ENCODE results near the gene RTL1. TPM values are rescaled to one million over a fixed set of nuclear protein-coding genes. Genes with fewer than 3 reads are reported as not detected.

The RTL1 gene
- total and polyA plus RNA-seq, 10 of the 15 experiments (the other 5 are each of a cell fraction or from before 2014, with no cell fraction given) = not detected

GRCh38 chr14:100862793-100863192, 40.7 kb downstream of the RTL1 start:
- ChIA-PET POLR2A (interaction anchor here (0.7 kb wide), 1 partner anchor 1069 kb away, joined by 3 read pairs; no protein-coding TSS in a partner anchor), SMC1A (ENCODE audit: uncharacterized antibody, unreplicated experiment) (no interaction called here), CTCF (interaction anchor here (1.7 kb wide), 1 partner anchor 11 kb away, joined by 11 read pairs; no protein-coding TSS in a partner anchor), RAD21 (ENCODE audit: unreplicated experiment) (no interaction called here)
- Histone ChIP-seq H3K4me1 (ENCODE audit: control insufficient read depth, insufficient read depth, low read length) (no peaks in the 10 kb centered on the region), H3K9me3 (replicated peaks; ENCODE audit: control insufficient read depth, insufficient read depth, low read length) (no peaks in the 10 kb centered on the region), H3K9ac (ENCODE audit: control insufficient read depth, insufficient read depth, low read length) (no peak overlapping the region), H3K79me2 (ENCODE audit: control insufficient read depth, insufficient read depth, low read length) (no peaks in the 10 kb centered on the region), H3K4me2 (ENCODE audit: control insufficient read depth, insufficient read depth) (no peak overlapping the region), H3K27me3 (replicated peaks in 1 of 2; ENCODE audit: control insufficient read depth in 2 of 2, insufficient read depth in 2 of 2, low read length in 1 of 2) (no peaks in the 10 kb centered on the region), H2AFZ (ENCODE audit: control insufficient read depth, low read depth, low read length) (no peak overlapping the region), H3K27ac (ENCODE audit: control insufficient read depth, insufficient read depth) (no peak overlapping the region), H3K4me3 (no peak overlapping the region), H3K36me3 (ENCODE audit: control insufficient read depth in 2 of 2, insufficient read depth in 2 of 2, low read length in 1 of 2) (no peaks in the 10 kb centered on the region), H4K20me1 (ENCODE audit: control insufficient read depth, insufficient read depth) (no peaks in the 10 kb centered on the region)
- FAIRE-seq (no peak), DNase-seq (ENCODE audit: low read depth, low spot score) (no peak), ATAC-seq (no peak)
- no peak for TF ChIP-seq JUND (IDR thresholded peaks at IDR 0.05; ENCODE audit: low read depth, low read length)
- TF ChIP-seq MTA2 (IDR thresholded peaks at IDR 0.05; ENCODE audit: low read depth) = no peak
- no peak for TF ChIP-seq RAD51 (IDR thresholded peaks at IDR 0.05)
- TF ChIP-seq NR2F1 (conservative IDR thresholded peaks at IDR 0.05) = no peak
- TF ChIP-seq POLR2AphosphoS2 (IDR thresholded peaks at IDR 0.05; ENCODE audit: low read depth, low read length) = no peak
- no peak for TF ChIP-seq FOXK2 (IDR thresholded peaks at IDR 0.05)
- no peak for TF ChIP-seq GATAD2B (conservative IDR thresholded peaks at IDR 0.05; ENCODE audit: low read depth)
- no peak for TF ChIP-seq PBX3 (IDR thresholded peaks at IDR 0.05; ENCODE audit: insufficient replicate concordance, low read depth, low read length)
- TF ChIP-seq ZBTB40 (IDR thresholded peaks at IDR 0.05; ENCODE audit: borderline replicate concordance) = no peak
- TF ChIP-seq NFYB (IDR thresholded peaks at IDR 0.05; ENCODE audit: insufficient read depth, low read depth, low read length) = no peak
- no peak for TF ChIP-seq MTA3 (IDR thresholded peaks at IDR 0.05; ENCODE audit: borderline replicate concordance, low read length)
- no peak for TF ChIP-seq MYC (IDR thresholded peaks at IDR 0.05; ENCODE audit: insufficient read depth, insufficient read length, insufficient replicate concordance, low read length, severe bottlenecking)
- no peak for TF ChIP-seq NR2C2 (IDR thresholded peaks at IDR 0.05; ENCODE audit: borderline replicate concordance, control insufficient read depth, insufficient read length, low read depth)
- no peak for TF ChIP-seq YY1 (IDR thresholded peaks at IDR 0.05; ENCODE audit: low read depth, low read length)
- no peak for TF ChIP-seq RAD21 (IDR thresholded peaks at IDR 0.05; ENCODE audit: insufficient read depth, low read depth, low read length)
- TF ChIP-seq TBL1XR1 (IDR thresholded peaks at IDR 0.05; ENCODE audit: low read depth, low read length) = no peak
- no peak for TF ChIP-seq E4F1 (IDR thresholded peaks at IDR 0.05; ENCODE audit: borderline replicate concordance, partially characterized antibody)
- BruUV-seq (replicated peaks) = no TSS peak
- WGBS (ENCODE audit: insufficient coverage, insufficient replicate concordance, low lambda C conversion rate, missing lambda C conversion rate) = 42% methylated on average over 2 of the region's 2 CpGs
- in situ Hi-C loops (cut with MboI) (no loop called here), intact Hi-C loops (cut with micrococcal nuclease; ENCODE audit: unreplicated experiment) (no loop called here)

Measured in GM12878 (cell line).